ENCODE results near the gene RSU1. TPM values are rescaled to one million over a fixed set of nuclear protein-coding genes. Genes with fewer than 3 reads are reported as not detected.

Gene RSU1
- total RNA-seq, 1 donor from 2014 or later: 59.4 TPM

GRCh38 chr10:16547973-16548372, 269.3 kb downstream of the RSU1 start:
- peaks cover 2% of the 10 kb centered on the region for H3K27me3 Mint-ChIP-seq (ENCODE audit: unreplicated experiment)
- no peak for TF ChIP-seq CTCF (IDR thresholded peaks at IDR 0.05; ENCODE audit: partially characterized antibody, unreplicated experiment)
- no peaks in the 10 kb centered on the region for H3K36me3 Mint-ChIP-seq (ENCODE audit: unreplicated experiment)
- no peak overlapping the region for H3K4me3 Mint-ChIP-seq (ENCODE audit: unreplicated experiment)
- H3K27ac Mint-ChIP-seq (ENCODE audit: unreplicated experiment): no peak overlapping the region
- DNase-seq: no peak
- no peaks in the 10 kb centered on the region for H3K9me3 Mint-ChIP-seq (ENCODE audit: unreplicated experiment)
- H3K4me1 Mint-ChIP-seq (ENCODE audit: low read depth, unreplicated experiment): peaks cover 6% of the 10 kb centered on the region

- no peak for DNase-seq
- Mint-ChIP-seq H3K27me3 (ENCODE audit: unreplicated experiment) (peaks cover 4% of the 10 kb centered on the region), H3K27ac (ENCODE audit: unreplicated experiment) (peak overlapping the region; percentile 44), H3K4me3 (ENCODE audit: unreplicated experiment) (no peak overlapping the region), H3K4me1 (ENCODE audit: low read depth, unreplicated experiment) (peaks cover 8% of the 10 kb centered on the region), H3K36me3 (ENCODE audit: unreplicated experiment) (no peaks in the 10 kb centered on the region), H3K9me3 (ENCODE audit: unreplicated experiment) (no peaks in the 10 kb centered on the region)
- peak; percentile 74 for TF ChIP-seq CTCF (IDR thresholded peaks at IDR 0.05; ENCODE audit: partially characterized antibody, unreplicated experiment)
These were observed 272.0 kb downstream of the RSU1 start for GRCh38 chr10:16545116-16545736.

GRCh38 chr10:16544591-16544990, 272.6 kb downstream of the RSU1 start:
- peaks cover 8% of the 10 kb centered on the region for H3K4me1 Mint-ChIP-seq (ENCODE audit: low read depth, unreplicated experiment)
- no peak for DNase-seq
- no peak for TF ChIP-seq CTCF (IDR thresholded peaks at IDR 0.05; ENCODE audit: partially characterized antibody, unreplicated experiment)
- H3K36me3 Mint-ChIP-seq (ENCODE audit: unreplicated experiment): no peaks in the 10 kb centered on the region
- H3K9me3 Mint-ChIP-seq (ENCODE audit: unreplicated experiment): no peaks in the 10 kb centered on the region
- no peak overlapping the region for H3K27ac Mint-ChIP-seq (ENCODE audit: unreplicated experiment)
- H3K27me3 Mint-ChIP-seq (ENCODE audit: unreplicated experiment): peaks cover 4% of the 10 kb centered on the region
- no peak overlapping the region for H3K4me3 Mint-ChIP-seq (ENCODE audit: unreplicated experiment)

- Mint-ChIP-seq H3K9me3 (ENCODE audit: unreplicated experiment) (no peaks in the 10 kb centered on the region), H3K4me3 (ENCODE audit: unreplicated experiment) (no peak overlapping the region), H3K27me3 (ENCODE audit: unreplicated experiment) (peaks cover 4% of the 10 kb centered on the region), H3K36me3 (ENCODE audit: unreplicated experiment) (no peaks in the 10 kb centered on the region), H3K4me1 (ENCODE audit: low read depth, unreplicated experiment) (peaks cover 8% of the 10 kb centered on the region), H3K27ac (ENCODE audit: unreplicated experiment) (no peak overlapping the region)
- no peak for DNase-seq
- no peak for TF ChIP-seq CTCF (IDR thresholded peaks at IDR 0.05; ENCODE audit: partially characterized antibody, unreplicated experiment)
These were observed 273.1 kb downstream of the RSU1 start for GRCh38 chr10:16544099-16544498.

Measured in glutamatergic neuron (in vitro differentiated cells).